H1 (cell line): ENCODE results near the gene ANKRD31. TPM values are rescaled to one million over a fixed set of nuclear protein-coding genes. Genes with fewer than 3 reads are reported as not detected.

ENCODE experiments used
- CTCF ChIA-PET: fragments of 300-600 bp; sonication (Branson Sonifier 250); formaldehyde crosslinking; loops from one replicate; lab custom pipeline; 2021; ENCODE audit not compliant: partially characterized antibody; lab: Charles Lee
- POLR2A ChIA-PET: fragments of 300-600 bp; sonication (Branson Sonifier 250); formaldehyde crosslinking; loops from one replicate; lab custom pipeline; 2021; ENCODE audit warnings: inconsistent platforms; ENCODE audit not compliant: partially characterized antibody; lab: Charles Lee
- DNase-seq, 2 experiments: peaks; one replicate each; pipeline versions ENCODE4 v3.0.0 to v3.0.0-alpha.2; 2010 to 2022; ENCODE audit warnings: low spot score in 2 of 2, low read depth in 1 of 2, mixed read lengths in 1 of 2
- FAIRE-seq: peaks from 2 replicates; lab custom pipeline; 2011; peaks lifted over from hg19 to GRCh38; lab: Jason Lieb, UNC
- H2AFZ ChIP-seq: 2 replicates; pipeline ENCODE4 v1.8.1; 2012; ENCODE audit warnings: low read length, inconsistent platforms
- H2AK5ac ChIP-seq: 2 replicates; pipeline ENCODE4 v1.6.1; 2013; ENCODE audit warnings: low read depth, low read length
- H2BK120ac ChIP-seq: replicated peaks from 2 replicates; pipeline ENCODE3; 2013; ENCODE audit warnings: low read depth, low read length, inconsistent platforms
- H2BK12ac ChIP-seq: 2 replicates; pipeline ENCODE4 v1.6.1; 2013; ENCODE audit warnings: low read depth, low read length
- H2BK15ac ChIP-seq: 2 replicates; pipeline ENCODE4 v1.6.1; 2013; ENCODE audit warnings: low read length
- H2BK20ac ChIP-seq: 2 replicates; pipeline ENCODE4 v1.6.1; 2013; ENCODE audit warnings: low read length
- H2BK5ac ChIP-seq: 2 replicates; pipeline ENCODE4 v1.6.1; 2013; ENCODE audit warnings: low read depth, low read length
- H3K14ac ChIP-seq: 2 replicates; pipeline ENCODE4 v1.6.1; 2013; ENCODE audit warnings: inconsistent platforms; ENCODE audit not compliant: insufficient read length
- H3K18ac ChIP-seq: 2 replicates; pipeline ENCODE4 v1.6.1; 2013; ENCODE audit warnings: low read length; ENCODE audit errors: extremely low read depth
- H3K23ac ChIP-seq: 2 replicates; pipeline ENCODE4 v1.6.1; 2013; ENCODE audit warnings: inconsistent platforms; ENCODE audit not compliant: insufficient read length
- H3K23me2 ChIP-seq: 2 replicates; pipeline ENCODE4 v1.6.1; 2013; ENCODE audit warnings: low read depth, low read length
- H3K27ac ChIP-seq: 2 replicates; pipeline ENCODE4 v1.6.1; 2011; ENCODE audit warnings: low read depth, low read length, inconsistent platforms
- H3K27me3 ChIP-seq, 4 experiments: replicated peaks in 1 of 4; 1 replicate in 1 of 4; 2 replicates in 3 of 4; pipeline versions ENCODE4 v1.6.1 to v1.8.1; 2011 to 2013; ENCODE audit warnings: low read length in 3 of 4, mild to moderate bottlenecking in 3 of 4, inconsistent platforms in 2 of 4, mixed read lengths in 2 of 4, moderate library complexity in 1 of 4; ENCODE audit not compliant: control insufficient read depth in 3 of 4, insufficient read depth in 3 of 4; ENCODE audit errors: extremely low read depth in 1 of 4
- H3K36me3 ChIP-seq, 4 experiments: 2 replicates each; pipeline versions ENCODE4 v1.6.1 to v1.8.1; 2011 to 2013; ENCODE audit warnings: mild to moderate bottlenecking in 4 of 4, low read length in 3 of 4, moderate library complexity in 2 of 4, control low read depth in 1 of 4, inconsistent platforms in 1 of 4; ENCODE audit not compliant: insufficient read depth in 4 of 4, control insufficient read depth in 2 of 4
- H3K4ac ChIP-seq: replicated peaks from 2 replicates; pipeline ENCODE3; 2013; ENCODE audit warnings: low read length, low read depth, mixed read lengths, inconsistent platforms; ENCODE audit not compliant: insufficient read length
- H3K4me1 ChIP-seq, 4 experiments: replicated peaks in 1 of 4; 1 replicate in 1 of 4; 2 replicates in 3 of 4; pipeline versions ENCODE4 v1.6.1 to v1.8.1; 2011 to 2013; ENCODE audit warnings: low read length in 3 of 4, inconsistent platforms in 2 of 4, mixed read lengths in 1 of 4; ENCODE audit not compliant: insufficient read depth in 4 of 4, control insufficient read depth in 3 of 4
- H3K4me2 ChIP-seq, 2 experiments: 2 replicates each; pipeline versions ENCODE4 v1.6.1 to v1.8.1; 2011 to 2013; ENCODE audit warnings: low read depth in 2 of 2, low read length in 2 of 2, control low read depth in 1 of 2, inconsistent platforms in 1 of 2, mild to moderate bottlenecking in 1 of 2; ENCODE audit not compliant: insufficient read depth in 1 of 2
- H3K4me3 ChIP-seq, 4 experiments: fragments of 200-600, 300-600 bp in 1 of 4; sonication (generic), shearing (Covaris generic), sonication (Bioruptor Twin) in 1 of 4; 2 replicates each; pipeline versions ENCODE4 v1.5.1 to v1.8.1; 2011 to 2016; ENCODE audit warnings: low read length in 4 of 4, low read depth in 3 of 4, control low read depth in 2 of 4, inconsistent platforms in 2 of 4, mild to moderate bottlenecking in 2 of 4, mixed read lengths in 1 of 4, moderate library complexity in 1 of 4; ENCODE audit not compliant: insufficient read depth in 2 of 4; ENCODE audit errors: extremely low read depth in 1 of 4
- H3K56ac ChIP-seq: replicated peaks from 2 replicates; pipeline ENCODE3; 2013; ENCODE audit warnings: low read depth, mild to moderate bottlenecking, mixed read lengths, low read length, inconsistent platforms; ENCODE audit not compliant: insufficient read length
- H3K79me1 ChIP-seq: 2 replicates; pipeline ENCODE4 v1.6.1; 2013; ENCODE audit warnings: low read depth, low read length, control low read depth
- H3K79me2 ChIP-seq, 2 experiments: 2 replicates each; pipeline versions ENCODE4 v1.6.1 to v1.8.1; 2012 to 2013; ENCODE audit warnings: low read length in 2 of 2, mild to moderate bottlenecking in 2 of 2, inconsistent platforms in 1 of 2; ENCODE audit not compliant: insufficient read depth in 2 of 2, control insufficient read depth in 1 of 2
- H3K9ac ChIP-seq, 4 experiments: replicated peaks in 1 of 4; 1 replicate in 1 of 4; 2 replicates in 3 of 4; pipeline versions ENCODE4 v1.6.1 to v1.8.1; 2011 to 2013; ENCODE audit warnings: low read depth in 3 of 4, low read length in 3 of 4, control low read depth in 2 of 4, mild to moderate bottlenecking in 2 of 4, moderate library complexity in 2 of 4, inconsistent platforms in 1 of 4; ENCODE audit errors: extremely low read depth in 1 of 4
- H3K9me3 ChIP-seq, 2 experiments: 2 replicates each; pipeline versions ENCODE4 v1.6.1 to v1.8.1; 2012 to 2013; ENCODE audit warnings: mild to moderate bottlenecking in 2 of 2, moderate library complexity in 2 of 2, control low read depth in 1 of 2, inconsistent platforms in 1 of 2, low read depth in 1 of 2, low read length in 1 of 2, mixed read lengths in 1 of 2; ENCODE audit not compliant: insufficient read depth in 2 of 2
- H4K20me1 ChIP-seq, 2 experiments: replicated peaks in 1 of 2; 2 replicates each; pipeline versions ENCODE3 to v1.8.1; 2011 to 2013; ENCODE audit warnings: inconsistent platforms in 2 of 2, low read length in 2 of 2, mild to moderate bottlenecking in 1 of 2; ENCODE audit not compliant: insufficient read depth in 2 of 2, control insufficient read depth in 1 of 2
- H4K5ac ChIP-seq: 2 replicates; pipeline ENCODE4 v1.6.1; 2013; ENCODE audit warnings: low read length, low read depth, mixed read lengths, inconsistent platforms; ENCODE audit not compliant: insufficient read length
- H4K8ac ChIP-seq: 2 replicates; pipeline ENCODE4 v1.8.0; 2013; ENCODE audit warnings: mild to moderate bottlenecking, moderate library complexity, low read length, inconsistent platforms; ENCODE audit not compliant: insufficient read depth; ENCODE audit errors: extremely low read depth
- H4K91ac ChIP-seq: replicated peaks from 2 replicates; pipeline ENCODE3; 2013; ENCODE audit warnings: low read length, mixed read lengths, inconsistent platforms; ENCODE audit not compliant: insufficient read length
- SP4 ChIP-seq: IDR thresholded peaks from 2 replicates; pipeline ENCODE4 v1.6.1; 2012; ENCODE audit warnings: low read length, inconsistent platforms
- WGBS, 2 experiments: shearing (Covaris generic) in 1 of 2; methylation state at CpG; one replicate each; pipeline versions ENCODE4 v1.1.6 to v1.1.7; 2013 to 2015; ENCODE audit warnings: low lambda C conversion rate in 2 of 2, mixed read lengths in 2 of 2, inconsistent platforms in 1 of 2, low coverage in 1 of 2, missing lambda C conversion rate in 1 of 2; ENCODE audit not compliant: insufficient replicate concordance in 2 of 2, insufficient coverage in 1 of 2, insufficient read length in 1 of 2; ENCODE audit errors: extremely low coverage in 1 of 2, missing lambda C conversion rate in 1 of 2; 5-methylcytosine and 5-hydroxymethylcytosine counted together
- polyA plus RNA-seq, 7 experiments: library from polyadenylated mRNA; depleted of rRNA in 3 of 7; stranded (reverse) in 5 of 7; unstranded in 2 of 7; fragments of >200 nt in 5 of 7; fragments of 200-250 nt in 2 of 7; gene quantifications; 1 replicate in 5 of 7; 2 replicates in 1 of 7; 4 replicates in 1 of 7; pipeline versions ENCODE4 v1.2.1 to v1.2.3, GENCODE V29; 2011 to 2013; ENCODE audit warnings: missing spikeins in 2 of 7, mixed read lengths in 2 of 7
- total RNA-seq: library from RNA; stranded (reverse); fragmentation: NEBNext Ultra II Directional; extraction: Animal tissue kit (Norgen Biotek cat#: 25700); gene quantifications from 2 replicates; pipeline ENCODE4 v1.2.1, GENCODE V29; 2021

Gene ANKRD31
- total and polyA plus RNA-seq, 2 of the 8 experiments (the other 6 are each of a cell fraction or from before 2014, with no cell fraction given): 0.05 to 0.06 TPM

DNA sequence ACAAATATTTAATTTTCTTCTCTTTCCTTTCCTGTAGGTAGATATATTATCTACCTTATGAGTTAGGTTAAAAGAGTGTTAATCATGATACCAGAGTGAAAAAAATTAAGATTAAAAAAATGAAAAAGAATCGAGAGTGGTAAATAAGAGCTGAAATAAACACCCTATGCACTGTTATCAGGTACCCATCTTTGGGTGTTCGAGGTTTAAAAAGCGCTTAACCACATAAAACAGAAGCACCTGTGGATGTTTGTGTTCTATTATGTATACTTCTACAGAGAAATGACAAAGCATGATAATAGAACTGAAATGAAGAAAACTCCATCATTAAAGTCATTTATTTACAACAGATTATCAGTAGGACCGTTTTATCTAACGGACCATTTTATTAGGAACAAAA lies 158.7 kb downstream of the ANKRD31 start:
- Histone ChIP-seq H3K56ac (no peak overlapping the region), H2BK12ac (no peak overlapping the region), H4K8ac (no peak overlapping the region), H3K9me3 (no peaks in the 10 kb centered on the region), H3K79me1 (no peaks in the 10 kb centered on the region)
- POLR2A ChIA-PET: no interaction called here
- CTCF ChIA-PET: no interaction called here
- no peak for TF ChIP-seq SP4
- TF ChIP-seq, all 59 proteins: peak for 0
- Histone ChIP-seq H2BK20ac (no peak overlapping the region), H4K5ac (no peak overlapping the region), H3K9ac (no peak overlapping the region), H3K4me2 (no peak overlapping the region), H2AFZ (no peak overlapping the region), H3K18ac (no peak overlapping the region), H3K14ac (no peak overlapping the region), H3K4ac (no peak overlapping the region), H3K27me3 (no peaks in the 10 kb centered on the region), H3K36me3 (no peaks in the 10 kb centered on the region), H2BK5ac (no peak overlapping the region), H3K23me2 (no peaks in the 10 kb centered on the region), H2BK15ac (no peak overlapping the region), H4K91ac (no peak overlapping the region), H3K23ac (no peak overlapping the region), H3K4me1 (no peaks in the 10 kb centered on the region), H2BK120ac (no peak overlapping the region), H3K4me3 (no peak overlapping the region), H2AK5ac (no peak overlapping the region), H3K79me2 (no peaks in the 10 kb centered on the region), H3K27ac (no peak overlapping the region), H4K20me1 (no peaks in the 10 kb centered on the region)
- FAIRE-seq (no peak), DNase-seq (no peak)
- WGBS, 2 experiments: 89 to 100% methylated on average over 1 to 5 of the region's 5 CpGs
